Heart left ventricle (tissue), 16 donors: Measurements from ENCODE around the gene PRAMEF12. TPM values are rescaled to one million over a fixed set of nuclear protein-coding genes. Genes with fewer than 3 reads are reported as not detected.

ENCODE experiments used
- ATAC-seq, 4 donors: fragments of 200-7000 bp; cut with Tn5 transposase; one replicate each; pipeline ENCODE4 v1.9.1; 2020 to 2022; ENCODE audit warnings: moderate library complexity in 4 of 4, mild to moderate bottlenecking in 3 of 4, moderate number of reproducible peaks in 1 of 4
- DNase-seq, 5 donors: peaks; one replicate each; pipeline ENCODE4 v3.0.0-alpha.2; 2020
- H3K27ac ChIP-seq, 12 donors: fragments of 200-600 bp; sonication (generic) in 4 of 12; one replicate each; pipeline versions ENCODE4 v1.5.0 to v1.8.0; 2016 to 2022; ENCODE audit warnings: mild to moderate bottlenecking in 2 of 12
- H3K27me3 ChIP-seq, 9 donors: fragments of 200-600 bp; sonication (generic) in 2 of 9; one replicate each; pipeline versions ENCODE4 v1.5.1 to v1.8.0; 2016 to 2022; ENCODE audit warnings: mild to moderate bottlenecking in 3 of 9
- H3K36me3 ChIP-seq, 9 donors: fragments of 200-600 bp; sonication (generic) in 2 of 9; one replicate each; pipeline versions ENCODE4 v1.5.0 to v1.8.0; 2018 to 2022; ENCODE audit warnings: mild to moderate bottlenecking in 2 of 9
- H3K4me1 ChIP-seq, 12 donors: fragments of 200-600 bp; sonication (generic) in 4 of 12; one replicate each; pipeline versions ENCODE4 v1.5.0 to v1.8.0; 2016 to 2022; ENCODE audit warnings: mild to moderate bottlenecking in 3 of 12
- H3K4me3 ChIP-seq, 12 donors: fragments of 200-600 bp; sonication (generic) in 4 of 12; one replicate each; pipeline versions ENCODE4 v1.5.0 to v1.8.0; 2017 to 2022; ENCODE audit warnings: mild to moderate bottlenecking in 9 of 12, moderate library complexity in 4 of 12
- H3K9me3 ChIP-seq, 12 donors: fragments of 200-600 bp; sonication (generic) in 4 of 12; one replicate each; pipeline versions ENCODE4 v1.5.0 to v1.8.0; 2016 to 2022; ENCODE audit warnings: mild to moderate bottlenecking in 1 of 12
- CTCF ChIP-seq, 12 donors: fragments of 200-600 bp; sonication (generic) in 4 of 12; IDR thresholded peaks; one replicate each; pipeline versions ENCODE4 v1.5.0 to v1.8.0; 2018 to 2022; ENCODE audit warnings: antibody characterized with exemption in 12 of 12, mild to moderate bottlenecking in 5 of 12
- POLR2A ChIP-seq, 2 donors: fragments of 450-650 bp; IDR thresholded peaks; one replicate each; pipeline ENCODE4 v1.6.1; 2017; ENCODE audit warnings: antibody characterized with exemption in 2 of 2, mild to moderate bottlenecking in 2 of 2, moderate library complexity in 2 of 2
- WGBS, 4 donors: extraction: QIAGEN DNeasy Blood & Tissue Kit in 2 of 4; methylation state at CpG; one replicate each; pipeline versions ENCODE4 v1.1.5 to v1.1.7; 2013 to 2018; 5-methylcytosine and 5-hydroxymethylcytosine counted together
- intact Hi-C, 10 donors: fragments of 100-400 bp; cut with DNase I; formaldehyde crosslinking; loops; one replicate each; pipeline versions ENCODE4 v1.11.1 to v1.14.2; 2022
- polyA plus RNA-seq, 2 donors: library from polyadenylated mRNA; stranded (reverse); fragments of 200-250 nt; gene quantifications; one replicate each; pipeline ENCODE4 v1.2.3, GENCODE V29; 2013
- total RNA-seq, 9 donors: library from RNA; depleted of rRNA in 2 of 9; stranded (reverse); fragments of >200 nt in 2 of 9; fragmentation: NEBNext Ultra II Directional in 3 of 9; extraction: Animal tissue kit (Norgen Biotek cat#: 25700) in 3 of 9; gene quantifications; one replicate each; pipeline versions ENCODE4 v1.1.0 to v1.2.4, GENCODE V29; 2016 to 2023
- donor health status: ischemic (EF 13 %, LVEDD 7.1; RV severe dilation, severe dysfunction).
- donor health status: healthy with polysubstance abuse.
- donor health status: DM: no; HTN: yes; CAD: no.
- donor health status: DM: no; HTN: no; CAD: no.
- donor health status: ischemic (EF 25% LVEDD 6.9; RV normal size, moderate dysfunction).
- donor health status: ischemic (EF 25% LVEDD 5.7; RV mildly dilated, moderate dysfunction).
- donor health status: healthy.
- donor health status: DM: yes; HTN: yes; CAD: no.
- donor health status: ischemic (EF 35%, LVEDD 5.7; RV mildly dilated, moderate dysfunction).
- donor health status: nonischemic (EF 11% LVEDD 7.7; RV severe dilation, severe dysfunction).
- donor health status: DM: yes; HTN: yes; CAD: no.
- donor health status: PGD.
- donor health status: ischemic (EF 29% LVEDD 5.4; RV normal size, mild dysfunction).
- donor health status: nonischemic (EF 23%, LVEDD 6.1; RV moderate dilation, normal function).

PRAMEF12 gene
- total and polyA plus RNA-seq, 11 donors = not detected

GRCh38 chr1:12769976-12770505 is 3.5 kb upstream of the PRAMEF12 start:
- Histone ChIP-seq H3K4me1 (no peaks in the 10 kb centered on the region), H3K27ac (no peak overlapping the region), H3K36me3 (no peaks in the 10 kb centered on the region), H3K27me3 (peaks cover 0 to 42% (median 12%) of the 10 kb centered on the region in 9 donors), H3K4me3 (no peak overlapping the region), H3K9me3 (peaks cover 0 to 4% (median 0%) of the 10 kb centered on the region in 12 donors)
- no peak for ATAC-seq
- 48 to 55% (median 52%) methylated on average over 6 to 7 of the region's 7 CpGs for WGBS, 4 donors
- intact Hi-C loops = no loop called here
- DNase-seq = no peak
- TF ChIP-seq CTCF (IDR thresholded peaks at IDR 0.05) (no peak), POLR2A (IDR thresholded peaks at IDR 0.05) (no peak)

GRCh38 chr1:12770620-12771019 is 2.9 kb upstream of the PRAMEF12 start:
- WGBS, 4 donors = 66 to 80% (median 73%) methylated on average over 2 of the region's 2 CpGs

GRCh38 chr1:12771186-12771585 is 2.4 kb upstream of the PRAMEF12 start:
- Histone ChIP-seq H3K27ac (no peak overlapping the region), H3K27me3 (peaks cover 0 to 42% (median 12%) of the 10 kb centered on the region in 9 donors), H3K9me3 (peaks cover 0 to 4% (median 0%) of the 10 kb centered on the region in 12 donors), H3K36me3 (no peaks in the 10 kb centered on the region), H3K4me3 (no peak overlapping the region), H3K4me1 (no peaks in the 10 kb centered on the region)
- DNase-seq (no peak), ATAC-seq (no peak)
- TF ChIP-seq POLR2A (IDR thresholded peaks at IDR 0.05) = no peak
- no peak for TF ChIP-seq CTCF (IDR thresholded peaks at IDR 0.05)
- WGBS, 4 donors = 67 to 72% (median 69%) methylated on average over 5 of the region's 5 CpGs
- intact Hi-C loops = no loop called here

More at GRCh38 chr1:12770620-12771019, 2.9 kb upstream of the PRAMEF12 start:
- no peak overlapping the region for H3K4me3 ChIP-seq
- H3K9me3 ChIP-seq = peaks cover 0 to 4% (median 0%) of the 10 kb centered on the region in 12 donors
- H3K4me1 ChIP-seq = no peaks in the 10 kb centered on the region
- intact Hi-C loops = no loop called here
- H3K27me3 ChIP-seq = peaks cover 0 to 42% (median 12%) of the 10 kb centered on the region in 9 donors
- no peak overlapping the region for H3K27ac ChIP-seq
- ATAC-seq (no peak), DNase-seq (no peak)
- H3K36me3 ChIP-seq = no peaks in the 10 kb centered on the region
- no peak for TF ChIP-seq POLR2A (IDR thresholded peaks at IDR 0.05)
- no peak for TF ChIP-seq CTCF (IDR thresholded peaks at IDR 0.05)

- Histone ChIP-seq H3K9me3 (peaks cover 0 to 4% (median 0%) of the 10 kb centered on the region in 12 donors), H3K27me3 (peaks cover 0 to 42% (median 12%) of the 10 kb centered on the region in 9 donors), H3K4me3 (no peak overlapping the region), H3K4me1 (no peaks in the 10 kb centered on the region), H3K27ac (no peak overlapping the region), H3K36me3 (no peaks in the 10 kb centered on the region)
- 80 to 89% (median 83%) methylated on average over 5 of the region's 5 CpGs for WGBS, 4 donors
- no peak for DNase-seq
- no peak for ATAC-seq
- TF ChIP-seq CTCF (IDR thresholded peaks at IDR 0.05) (no peak), POLR2A (IDR thresholded peaks at IDR 0.05) (no peak)
- intact Hi-C loops = no loop called here
Measured at GRCh38 chr1:12772520-12772919, 1.0 kb upstream of the PRAMEF12 start.
